ENCODE measurements around the gene HCN2. TPM values are rescaled to one million over a fixed set of nuclear protein-coding genes. Genes with fewer than 3 reads are reported as not detected.

The HCN2 gene
- total and polyA plus RNA-seq, 9 of the 15 experiments (the other 6 are each of a cell fraction or from before 2014, with no cell fraction given), result 0.29 to 4.2 (median 0.82) TPM; not detected in 2

DNA sequence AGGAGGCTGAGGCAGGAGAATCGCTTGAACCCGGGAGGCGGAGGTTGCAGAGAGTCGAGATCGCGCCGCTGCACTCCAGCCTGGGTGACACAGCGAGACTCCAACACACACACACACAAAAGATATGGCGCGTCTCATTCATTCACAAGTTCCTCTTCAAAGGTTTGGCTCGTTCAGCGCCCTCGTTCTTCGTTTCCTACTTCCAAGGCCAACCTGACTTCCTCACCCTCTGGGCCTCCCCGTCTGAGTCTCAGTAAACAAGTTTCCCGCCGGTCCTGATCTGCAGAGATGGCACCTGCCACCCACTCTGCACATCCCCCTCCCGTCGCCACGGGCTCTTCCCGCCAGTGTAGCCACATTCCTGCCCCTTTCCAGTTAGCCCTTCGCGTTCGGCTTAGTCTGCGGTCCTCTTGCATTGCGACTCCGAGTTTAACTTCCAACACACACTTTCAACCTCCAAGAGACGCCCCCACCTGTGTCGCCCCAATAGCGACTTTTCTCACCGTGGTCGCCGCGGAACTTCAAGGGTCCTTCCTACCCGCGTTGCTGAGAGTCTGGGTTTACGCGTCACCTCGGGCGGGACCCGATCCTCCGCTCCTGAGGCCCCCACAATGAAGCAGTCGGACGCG, 18.6 kb upstream of the HCN2 start (continued):
- TF ChIP-seq, protein P1, sequence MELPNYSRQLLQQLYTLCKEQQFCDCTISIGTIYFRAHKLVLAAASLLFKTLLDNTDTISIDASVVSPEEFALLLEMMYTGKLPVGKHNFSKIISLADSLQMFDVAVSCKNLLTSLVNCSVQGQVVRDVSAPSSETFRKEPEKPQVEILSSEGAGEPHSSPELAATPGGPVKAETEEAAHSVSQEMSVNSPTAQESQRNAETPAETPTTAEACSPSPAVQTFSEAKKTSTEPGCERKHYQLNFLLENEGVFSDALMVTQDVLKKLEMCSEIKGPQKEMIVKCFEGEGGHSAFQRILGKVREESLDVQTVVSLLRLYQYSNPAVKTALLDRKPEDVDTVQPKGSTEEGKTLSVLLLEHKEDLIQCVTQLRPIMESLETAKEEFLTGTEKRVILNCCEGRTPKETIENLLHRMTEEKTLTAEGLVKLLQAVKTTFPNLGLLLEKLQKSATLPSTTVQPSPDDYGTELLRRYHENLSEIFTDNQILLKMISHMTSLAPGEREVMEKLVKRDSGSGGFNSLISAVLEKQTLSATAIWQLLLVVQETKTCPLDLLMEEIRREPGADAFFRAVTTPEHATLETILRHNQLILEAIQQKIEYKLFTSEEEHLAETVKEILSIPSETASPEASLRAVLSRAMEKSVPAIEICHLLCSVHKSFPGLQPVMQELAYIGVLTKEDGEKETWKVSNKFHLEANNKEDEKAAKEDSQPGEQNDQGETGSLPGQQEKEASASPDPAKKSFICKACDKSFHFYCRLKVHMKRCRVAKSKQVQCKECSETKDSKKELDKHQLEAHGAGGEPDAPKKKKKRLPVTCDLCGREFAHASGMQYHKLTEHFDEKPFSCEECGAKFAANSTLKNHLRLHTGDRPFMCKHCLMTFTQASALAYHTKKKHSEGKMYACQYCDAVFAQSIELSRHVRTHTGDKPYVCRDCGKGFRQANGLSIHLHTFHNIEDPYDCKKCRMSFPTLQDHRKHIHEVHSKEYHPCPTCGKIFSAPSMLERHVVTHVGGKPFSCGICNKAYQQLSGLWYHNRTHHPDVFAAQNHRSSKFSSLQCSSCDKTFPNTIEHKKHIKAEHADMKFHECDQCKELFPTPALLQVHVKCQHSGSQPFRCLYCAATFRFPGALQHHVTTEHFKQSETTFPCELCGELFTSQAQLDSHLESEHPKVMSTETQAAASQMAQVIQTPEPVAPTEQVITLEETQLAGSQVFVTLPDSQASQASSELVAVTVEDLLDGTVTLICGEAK (IDR thresholded peaks at IDR 0.05), result 0 out of 2 replicates have a peak, but pooled peaks have one; percentile 49
- TF ChIP-seq, protein P1 (CRISPR knock-in tag; IDR thresholded peaks at IDR 0.05), result no peak
- TF ChIP-seq JUN (IDR thresholded peaks at IDR 0.05; ENCODE audit: borderline replicate concordance, low read depth, low read length), result no peak
- no peak for TF ChIP-seq JUN (CRISPR knock-in tag; IDR thresholded peaks at IDR 0.05; ENCODE audit: borderline replicate concordance)
- no peak for TF ChIP-seq ZNF184 (CRISPR knock-in tag; IDR thresholded peaks at IDR 0.05)
- TF ChIP-seq PATZ1 (CRISPR knock-in tag; IDR thresholded peaks at IDR 0.05; ENCODE audit: borderline replicate concordance), result no peak
- TF ChIP-seq KLF16 (IDR thresholded peaks at IDR 0.05), result no peak
- TF ChIP-seq PHTF2 (CRISPR knock-in tag; IDR thresholded peaks at IDR 0.05), result no peak
- no peak for TF ChIP-seq ZNF830 (CRISPR knock-in tag; IDR thresholded peaks at IDR 0.05)
- TF ChIP-seq MITF (IDR thresholded peaks at IDR 0.05), result no peak
- no peak for TF ChIP-seq ZFP1 (CRISPR knock-in tag; IDR thresholded peaks at IDR 0.05)
- no peak for TF ChIP-seq SNIP1 (IDR thresholded peaks at IDR 0.05; ENCODE audit: low read depth)
- TF ChIP-seq ZBTB17 (CRISPR knock-in tag; IDR thresholded peaks at IDR 0.05), result 0 out of 2 replicates have a peak, but pooled peaks have one; percentile 31
- peak; percentile 84 for TF ChIP-seq ZC3H4 (CRISPR knock-in tag; IDR thresholded peaks at IDR 0.05; ENCODE audit: borderline replicate concordance)
- TF ChIP-seq ZNF133 (CRISPR knock-in tag; IDR thresholded peaks at IDR 0.05), result no peak
